ENCODE results near the gene AKAP7.
A peak's percentile ranks its signal among the peaks of the same experiment; 100 is the strongest.

The AKAP7 gene

DNA sequence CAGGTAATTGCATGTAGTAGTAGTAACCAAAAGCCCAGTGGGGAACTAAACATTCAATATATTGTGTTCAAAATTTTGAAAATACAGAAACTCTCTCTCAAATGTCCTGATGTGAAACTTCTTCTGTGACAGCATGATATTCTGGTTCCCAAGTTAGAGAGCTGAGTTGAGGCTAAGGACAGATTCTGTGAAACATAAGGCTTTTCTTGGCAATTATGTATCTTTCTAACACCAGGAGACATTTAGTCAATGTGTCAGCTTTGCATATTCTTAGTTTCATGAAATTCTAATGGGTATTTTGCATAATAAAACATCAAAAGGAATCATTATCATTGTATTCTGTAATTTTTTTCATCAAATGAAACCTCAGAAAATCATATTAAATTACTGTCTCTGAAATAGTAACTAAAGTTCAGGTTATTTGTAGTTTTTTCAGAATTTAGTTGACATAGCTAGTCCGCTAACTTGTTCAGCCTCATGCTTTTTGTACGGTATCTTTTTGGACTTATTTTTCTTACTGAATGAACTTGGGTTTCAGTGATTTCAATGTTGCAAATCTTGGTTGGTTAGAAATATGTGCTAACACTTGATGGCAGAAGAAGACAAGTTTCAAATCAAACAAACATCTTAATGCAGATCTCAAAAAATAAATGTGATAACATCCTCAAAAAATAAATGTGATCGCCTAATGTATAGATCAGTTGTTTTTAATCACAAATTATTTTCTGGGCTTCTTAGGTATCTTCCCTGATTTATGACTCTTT is 70.4 kb downstream of the AKAP7 start:
- DNase-seq: no peak

DNA sequence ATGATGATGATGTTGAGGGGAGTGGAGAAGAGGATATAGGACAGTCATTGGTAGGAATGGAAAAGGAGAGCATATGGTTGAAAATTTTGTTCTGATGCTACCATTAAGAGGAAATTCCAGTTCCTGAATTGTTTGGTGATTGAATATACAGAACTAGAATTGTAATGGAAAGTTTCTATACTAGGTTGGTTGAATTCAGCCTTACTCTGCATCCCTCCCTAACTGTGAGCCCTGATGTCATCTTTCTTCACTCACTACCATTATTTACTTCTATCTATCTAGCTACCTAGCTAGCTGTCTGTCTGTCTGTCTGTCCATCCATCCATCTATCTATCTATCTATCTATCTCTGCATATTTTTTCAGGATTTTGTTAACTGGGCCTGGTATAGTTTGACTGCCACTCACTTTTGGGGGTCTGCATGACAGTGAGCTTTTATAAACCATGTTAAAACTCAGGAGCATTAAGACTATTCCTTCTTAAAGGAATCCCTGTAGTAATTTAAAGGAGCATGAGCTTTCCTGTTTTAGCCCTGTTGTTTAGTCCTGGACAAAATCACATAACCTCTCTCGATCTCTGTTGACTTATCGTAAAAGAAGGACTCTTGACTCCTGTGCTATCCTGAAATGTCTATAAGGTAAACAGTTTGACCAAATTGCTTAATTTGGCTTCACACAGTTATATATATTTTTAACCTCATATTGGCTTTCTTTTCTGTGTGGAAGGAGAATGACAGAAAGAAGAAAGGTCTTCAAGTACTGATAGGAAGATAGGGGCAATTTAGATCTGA is 71.4 kb downstream of the AKAP7 start:
- no peak for DNase-seq

DNA sequence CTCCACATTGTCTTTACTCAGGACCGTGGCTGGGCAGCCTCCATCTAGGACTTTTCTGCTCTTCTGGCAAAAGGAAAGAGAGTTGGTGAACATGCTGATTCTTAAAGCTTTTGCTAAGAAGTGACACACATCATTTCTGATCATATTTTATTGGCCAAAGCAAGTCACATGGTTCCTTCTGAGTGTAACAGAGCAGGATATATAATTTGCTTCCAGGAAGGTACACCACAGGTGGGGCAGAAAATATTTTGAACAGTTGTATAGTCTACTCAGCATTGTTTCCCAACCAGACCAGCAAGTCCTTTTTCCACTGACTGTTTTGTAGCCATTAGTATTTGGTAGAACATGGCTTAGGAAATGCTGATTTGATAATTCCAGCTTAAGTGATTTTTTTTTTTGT is 73.5 kb downstream of the AKAP7 start:
- no peak for DNase-seq

DNA sequence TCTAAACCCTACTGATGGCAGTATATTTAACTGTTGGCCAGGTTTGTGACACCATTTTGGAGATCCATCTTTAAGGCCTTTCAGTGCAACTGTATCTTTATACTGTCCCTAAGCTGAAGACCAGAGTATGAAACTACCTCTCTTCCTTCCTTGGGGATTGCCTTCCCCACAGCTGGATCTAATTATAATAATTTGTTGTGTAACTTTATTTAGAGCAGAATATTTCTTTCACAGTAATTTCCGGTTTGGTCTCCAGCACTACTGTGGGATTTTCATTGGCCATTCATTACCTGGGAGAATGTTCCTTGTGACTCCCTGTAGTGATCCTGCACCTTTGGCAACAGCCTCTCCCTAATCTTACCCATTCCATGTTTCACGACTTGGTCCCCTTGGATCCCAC is 75.2 kb downstream of the AKAP7 start:
- no peak for DNase-seq

DNA sequence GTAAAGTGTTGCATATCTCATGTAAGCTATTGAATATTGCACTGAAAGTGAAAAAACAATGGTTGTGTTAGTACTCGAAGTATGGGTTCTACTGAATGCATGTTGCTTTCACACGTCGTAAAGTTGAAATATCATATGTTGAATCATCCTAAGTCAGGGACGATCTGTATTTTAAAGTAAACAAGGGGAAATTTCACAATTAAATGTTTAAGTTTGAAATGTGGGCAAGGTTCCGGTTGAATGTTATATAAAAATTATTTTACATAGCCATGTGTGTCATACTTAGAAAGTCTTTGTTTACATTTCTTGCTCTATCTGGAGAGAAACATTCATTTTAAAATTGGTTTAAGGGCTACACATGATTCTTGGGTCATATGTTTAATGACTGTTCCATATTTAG is 76.8 kb downstream of the AKAP7 start:
- DNase-seq: no peak

DNA sequence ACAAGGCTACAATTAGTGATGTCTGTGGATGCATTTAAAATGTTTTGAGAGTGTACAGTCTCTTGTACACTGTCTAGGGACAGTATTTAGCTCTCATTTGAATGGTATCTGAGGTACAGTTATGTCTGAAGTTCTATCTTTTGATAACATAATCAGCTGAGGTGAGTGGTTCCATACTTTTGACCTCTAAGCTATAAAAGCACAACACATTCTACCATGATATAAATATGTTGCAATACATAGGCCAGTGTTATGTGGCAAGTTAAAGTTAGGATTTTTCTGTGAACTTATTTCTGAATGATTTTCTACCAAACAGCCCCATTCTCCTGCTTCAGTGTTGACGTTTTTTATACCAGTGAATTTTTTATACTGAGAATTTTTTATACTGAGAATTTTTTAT is 77.6 kb downstream of the AKAP7 start:
- no peak for DNase-seq

DNA sequence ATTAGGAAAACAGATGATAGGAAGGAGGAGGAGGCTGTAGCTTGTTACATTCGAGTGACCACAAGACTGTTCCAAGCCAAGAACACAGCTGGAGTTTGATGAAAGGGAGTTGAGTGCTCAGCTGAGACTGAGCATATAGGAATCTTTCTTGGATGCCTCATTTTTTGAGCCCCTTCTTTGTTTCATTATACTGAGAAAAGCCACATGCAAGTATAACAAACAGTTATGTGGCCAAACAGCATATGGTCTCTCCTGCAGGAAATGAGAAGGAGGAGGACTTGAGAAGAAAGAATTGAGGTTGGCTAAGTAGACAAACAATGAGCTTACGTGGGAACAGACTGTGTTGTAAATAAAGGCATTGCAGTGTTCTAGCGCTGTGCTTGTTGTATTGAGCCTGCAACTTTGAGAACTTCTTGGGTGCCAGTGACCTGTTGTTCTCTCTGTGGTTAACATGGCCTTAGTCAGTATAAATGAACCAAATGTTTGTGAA is 78.3 kb downstream of the AKAP7 start:
- no peak for DNase-seq

DNA sequence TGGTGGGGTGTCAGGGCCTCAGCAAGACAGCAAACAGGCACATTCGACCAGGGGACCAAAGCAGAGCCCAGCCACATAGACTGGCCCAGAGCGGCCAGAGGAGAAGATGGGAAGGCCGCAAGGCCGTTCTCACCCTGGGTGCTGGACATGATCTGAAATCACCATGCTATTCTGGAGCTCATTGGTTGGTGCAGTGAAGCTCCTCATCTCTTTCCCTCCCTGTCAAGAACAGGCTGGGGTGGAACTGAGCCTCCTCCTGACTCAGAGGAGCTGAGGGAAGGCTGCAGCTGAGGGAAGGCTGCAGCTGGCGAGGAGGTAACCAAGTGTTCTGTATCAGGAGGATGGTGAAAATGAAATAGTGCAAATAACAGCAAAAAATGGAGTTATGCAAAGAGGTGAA is 80.0 kb downstream of the AKAP7 start:
- DNase-seq: no peak

DNA sequence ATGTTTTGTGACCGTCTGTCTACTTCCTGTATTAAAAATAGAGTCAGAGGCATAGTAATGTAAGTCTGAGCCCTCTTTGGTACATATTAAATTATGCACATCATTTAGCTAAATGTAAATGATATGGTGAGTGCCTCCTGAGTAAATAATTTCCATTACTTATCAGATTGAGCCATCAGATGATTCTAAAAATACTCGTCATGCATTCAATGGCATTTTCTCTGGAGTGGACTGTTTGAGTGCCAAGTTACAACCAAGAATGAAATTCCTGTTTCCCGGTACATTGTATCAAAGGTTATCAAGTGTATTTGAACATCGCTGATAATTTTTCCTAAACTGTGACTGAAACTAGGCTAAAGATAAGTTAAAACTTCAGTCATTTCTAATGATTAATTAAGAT is 81.0 kb downstream of the AKAP7 start:
- DNase-seq: no peak

DNA sequence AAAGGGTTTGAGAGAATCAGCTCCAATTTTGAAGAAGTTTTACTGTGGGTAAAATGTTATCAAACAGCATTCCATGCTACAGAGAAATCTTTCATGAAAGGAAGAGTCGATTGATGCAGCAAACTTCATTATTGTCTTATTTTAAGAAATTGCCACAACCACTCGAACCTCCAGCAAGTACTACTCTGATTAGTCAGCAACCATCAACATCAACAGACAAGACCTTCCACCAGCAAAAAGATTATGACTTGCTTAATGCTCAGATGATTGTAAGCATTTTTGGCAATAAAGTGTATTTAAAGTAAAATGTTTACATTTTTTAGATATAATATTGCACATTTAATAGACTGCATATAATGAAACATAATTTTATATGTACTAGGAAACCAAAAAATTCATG is 87.5 kb downstream of the AKAP7 start:
- no peak for DNase-seq

DNA sequence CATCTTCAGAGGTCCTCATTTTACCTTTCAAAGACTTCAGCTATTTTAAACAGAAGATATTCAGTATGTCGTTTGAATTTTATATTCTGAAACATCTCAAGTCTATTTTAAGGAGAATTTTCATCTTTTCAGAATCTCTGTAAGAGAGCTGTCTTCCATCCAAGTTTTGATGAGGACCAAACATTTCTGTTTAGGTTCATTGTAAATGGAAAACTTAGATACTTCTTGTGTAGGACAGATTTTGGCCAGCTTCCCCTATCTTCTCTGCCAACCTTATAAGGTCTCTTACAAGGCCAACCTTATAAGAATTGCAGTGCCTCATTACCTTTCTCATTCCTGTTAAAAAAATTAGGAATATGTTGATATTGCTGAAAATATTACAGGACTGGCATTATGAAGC is 88.1 kb downstream of the AKAP7 start:
- DNase-seq: no peak

DNA sequence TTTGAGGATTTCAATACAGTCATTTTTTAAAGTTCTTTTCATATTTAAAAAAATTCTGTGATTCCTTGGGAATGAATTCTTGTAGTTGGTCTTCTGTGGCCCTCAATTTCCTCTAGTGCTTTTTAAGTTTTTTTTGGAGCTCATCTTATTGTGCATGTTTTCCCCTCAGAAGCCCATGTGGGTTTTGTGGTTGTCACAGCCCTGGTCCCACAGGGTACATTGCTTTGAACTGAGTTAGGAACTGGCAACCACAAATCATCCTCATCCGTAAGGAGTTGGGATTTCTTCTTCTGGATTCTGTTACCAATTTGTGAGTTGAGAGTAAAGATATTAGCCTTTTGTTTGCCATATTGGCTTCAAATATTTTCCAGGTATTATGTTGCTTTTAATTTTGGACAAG is 89.9 kb downstream of the AKAP7 start:
- DNase-seq: no peak

DNA sequence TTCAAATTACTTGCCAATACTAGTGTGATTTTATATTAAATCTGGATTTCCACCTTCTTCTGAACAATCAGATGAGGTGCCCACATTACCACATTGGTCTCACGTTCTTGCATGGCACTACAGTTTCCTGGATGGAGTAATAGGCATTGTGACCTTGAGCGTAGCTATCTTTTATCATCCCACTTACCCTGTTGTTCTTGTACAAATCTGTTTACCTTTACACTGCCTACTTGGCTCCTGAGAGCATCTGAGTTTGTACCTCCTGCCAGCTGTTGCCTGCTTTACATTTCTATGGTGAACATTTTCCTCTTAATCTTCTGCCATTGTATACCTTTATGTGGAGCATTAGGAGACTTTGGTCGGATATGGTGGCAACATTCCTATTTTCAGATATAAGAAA is 90.7 kb downstream of the AKAP7 start:
- no peak for DNase-seq

DNA sequence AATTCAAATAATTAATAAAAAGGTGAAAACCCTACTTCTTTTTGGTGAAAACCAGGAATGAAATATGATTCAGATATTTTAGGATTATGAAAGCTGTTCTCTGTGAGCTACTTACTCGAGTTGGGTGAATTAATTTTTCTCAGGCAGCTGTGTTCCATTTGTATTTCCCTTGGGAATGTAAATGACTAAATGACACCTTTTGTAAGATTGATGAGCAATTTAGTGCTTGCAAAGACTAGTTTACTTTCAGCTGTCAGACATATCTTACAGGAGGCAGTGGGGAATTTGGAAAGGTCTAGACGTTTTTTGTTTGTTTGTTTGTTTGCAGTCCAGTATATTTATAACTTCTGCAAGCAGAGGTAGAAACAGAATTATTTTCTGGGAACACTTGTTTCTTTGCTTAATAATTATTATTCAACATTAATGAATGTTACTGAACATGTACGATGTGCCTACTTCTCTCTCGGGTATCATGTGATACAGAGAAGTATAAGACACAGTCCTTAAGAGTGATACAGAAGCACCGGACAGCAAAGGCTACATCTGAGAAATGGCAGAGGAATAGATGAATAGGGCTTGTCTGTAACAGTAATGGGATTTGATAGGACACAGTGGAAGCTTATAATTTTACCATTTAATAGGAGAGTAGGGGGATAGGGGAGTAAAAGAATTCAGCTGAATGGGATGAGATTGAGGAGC is 91.3 kb downstream of the AKAP7 start:
- no peak for DNase-seq

DNA sequence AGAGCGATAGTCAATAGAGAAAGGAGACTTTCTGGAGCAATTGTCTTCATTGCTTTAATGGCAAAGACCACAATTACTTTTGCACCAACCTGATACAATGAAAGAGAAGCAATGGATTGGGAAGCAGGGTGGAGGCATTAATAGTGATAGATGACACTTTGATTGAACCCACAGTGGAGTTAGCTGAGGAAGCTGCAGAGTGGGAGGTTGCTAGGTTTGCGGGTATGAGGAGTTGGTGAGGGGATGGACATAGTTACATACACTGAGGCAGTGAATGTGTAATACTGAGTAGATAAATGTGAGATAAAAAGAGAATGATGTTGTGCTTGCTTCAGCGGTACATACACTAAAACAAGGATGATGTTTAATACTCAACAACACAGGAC is 91.9 kb downstream of the AKAP7 start:
- DNase-seq: no peak

DNA sequence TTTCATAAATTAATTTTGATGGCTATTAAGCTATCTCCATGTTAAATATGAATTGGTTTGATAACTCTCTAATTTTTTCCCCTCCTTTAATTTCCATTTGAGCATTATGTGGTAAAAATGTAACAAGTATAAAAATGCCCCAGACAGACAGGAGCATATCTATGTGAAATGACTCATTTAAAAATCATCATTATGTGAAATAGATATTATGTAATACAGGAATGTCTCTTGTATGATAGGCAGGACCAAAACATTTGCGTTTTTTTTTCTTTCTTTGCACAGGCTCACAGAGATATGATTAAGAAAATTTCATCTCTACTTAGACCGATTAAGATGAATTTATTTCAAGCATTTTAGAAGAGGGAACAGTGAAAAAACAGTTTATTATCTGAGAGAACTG is 95.8 kb downstream of the AKAP7 start:
- DNase-seq: no peak

DNA sequence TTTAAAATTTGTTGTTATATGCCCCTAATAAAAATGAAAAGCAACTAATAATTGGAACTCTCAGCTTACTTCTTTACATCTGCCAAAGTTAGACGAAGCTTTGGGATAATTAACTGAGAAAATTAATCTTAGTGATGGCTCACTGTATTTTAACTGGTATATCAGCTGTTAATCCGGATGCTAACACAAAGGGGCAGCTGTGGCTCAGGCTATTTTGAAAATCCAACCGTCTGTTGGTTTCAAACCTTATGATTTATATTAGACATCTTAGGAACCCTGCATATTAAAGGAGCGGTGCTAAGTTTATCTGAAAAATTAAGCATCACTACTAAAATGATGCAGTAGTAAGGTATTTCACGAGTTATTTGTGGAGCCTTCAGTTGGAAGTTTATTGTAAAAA is 96.6 kb downstream of the AKAP7 start:
- no peak for DNase-seq

DNA sequence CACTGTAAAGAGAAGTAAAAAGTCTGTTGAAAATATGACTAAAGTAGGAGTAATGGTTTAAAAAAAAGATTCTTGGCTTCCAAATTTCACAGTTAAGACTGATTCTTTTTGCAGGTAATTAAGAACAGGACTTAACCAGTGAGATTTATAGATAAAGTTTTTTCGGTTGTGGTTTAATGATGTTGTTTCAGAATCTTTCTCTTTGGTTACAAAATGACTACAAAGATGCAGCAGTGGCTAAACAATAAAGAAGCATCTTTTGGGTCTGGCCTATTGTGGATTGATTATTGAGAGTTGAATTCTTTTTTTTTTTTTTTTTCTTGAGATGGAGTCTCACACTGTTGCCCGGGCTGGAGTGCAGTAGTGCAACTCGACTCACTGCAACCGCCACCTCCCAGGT is 109.7 kb downstream of the AKAP7 start:
- no peak for DNase-seq

DNA sequence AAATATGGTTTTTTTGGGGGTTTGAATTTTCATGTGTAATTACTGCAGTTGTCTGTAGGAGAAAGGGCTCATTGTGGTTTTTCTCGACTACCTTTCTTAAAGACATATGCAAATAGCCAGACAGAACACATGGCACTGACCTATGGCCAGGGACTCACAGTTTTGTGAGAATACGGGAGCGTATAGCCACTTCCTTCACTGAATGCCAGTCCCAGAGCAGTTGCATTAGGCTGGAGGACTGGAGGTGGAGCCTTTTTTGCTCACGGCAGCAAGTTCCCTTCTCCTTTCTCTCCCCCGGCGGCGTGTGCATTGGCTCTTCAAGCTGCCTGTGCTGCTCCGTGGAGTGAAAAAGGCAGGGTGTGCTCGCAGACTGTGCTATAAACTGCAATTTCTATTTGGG is 114.9 kb downstream of the AKAP7 start:
- DNase-seq: peak; percentile 76 to 87 (median 86)

DNA sequence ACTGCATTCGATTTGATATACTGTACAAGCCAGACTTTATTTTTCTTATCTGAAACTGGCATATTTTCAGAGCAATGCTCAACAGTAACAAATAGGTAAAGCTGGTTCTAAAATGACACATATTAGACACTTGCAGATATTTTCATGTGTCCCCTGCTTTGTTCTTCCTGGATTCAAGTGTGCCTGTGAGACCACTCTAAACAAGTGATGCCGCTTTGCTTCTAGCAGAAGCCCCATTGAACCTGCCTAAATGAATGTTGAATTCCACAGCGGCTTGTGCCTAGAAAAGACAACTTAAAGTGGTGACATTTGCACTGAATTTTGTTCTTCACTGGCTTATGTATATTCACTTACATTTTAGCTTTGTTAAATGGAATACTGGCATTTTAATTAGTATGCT is 115.7 kb downstream of the AKAP7 start:
- no peak for DNase-seq

DNA sequence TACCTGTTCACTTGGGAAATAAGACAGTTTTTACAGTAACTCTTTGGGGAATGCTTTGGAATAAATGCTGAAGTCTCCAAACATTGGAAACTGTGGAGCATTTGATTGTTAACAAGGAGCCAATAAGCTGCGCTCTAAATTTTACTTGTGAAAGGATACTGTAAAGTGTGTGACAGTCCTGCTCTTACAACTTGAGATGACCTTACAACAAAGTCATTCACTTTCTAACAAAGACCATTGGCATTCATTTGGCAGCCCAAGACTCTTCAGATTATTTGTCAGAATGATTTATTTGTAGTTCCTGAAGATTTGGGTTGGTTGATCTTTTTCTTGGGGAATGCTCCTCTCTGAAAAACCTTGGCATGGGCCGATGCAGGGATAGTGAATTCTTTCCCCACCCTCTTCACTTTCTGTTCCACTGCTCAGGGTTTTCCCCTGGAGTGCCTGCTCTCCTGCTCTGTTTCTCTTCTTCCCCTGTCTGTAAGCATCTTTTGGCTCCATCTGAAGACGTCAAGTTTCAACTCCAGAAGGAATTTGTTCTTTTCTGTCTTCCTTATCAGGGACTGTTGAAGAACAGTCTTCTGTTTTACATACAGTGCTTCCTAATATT is 116.4 kb downstream of the AKAP7 start:
- no peak for DNase-seq

DNA sequence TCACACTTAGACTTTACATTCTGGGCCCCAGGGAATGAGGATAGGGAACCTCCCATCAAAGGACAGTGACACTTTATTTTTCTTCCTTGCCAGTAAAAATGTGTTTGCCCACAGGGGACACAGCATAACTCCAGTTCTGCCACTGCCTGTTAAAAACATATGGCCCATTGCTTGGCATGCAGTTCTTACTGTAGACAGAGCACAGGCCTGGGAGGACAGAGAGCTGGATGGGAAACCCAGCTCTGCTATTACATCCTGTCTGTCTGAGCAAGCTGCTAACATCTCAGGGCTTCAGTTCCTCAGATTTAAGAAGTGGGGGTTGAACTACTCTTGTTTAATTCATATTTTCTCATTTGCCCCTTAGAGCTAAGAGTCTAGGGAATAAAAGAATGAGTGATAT is 120.2 kb downstream of the AKAP7 start:
- DNase-seq: peak in 1 of 4 experiments; percentile 2

DNA sequence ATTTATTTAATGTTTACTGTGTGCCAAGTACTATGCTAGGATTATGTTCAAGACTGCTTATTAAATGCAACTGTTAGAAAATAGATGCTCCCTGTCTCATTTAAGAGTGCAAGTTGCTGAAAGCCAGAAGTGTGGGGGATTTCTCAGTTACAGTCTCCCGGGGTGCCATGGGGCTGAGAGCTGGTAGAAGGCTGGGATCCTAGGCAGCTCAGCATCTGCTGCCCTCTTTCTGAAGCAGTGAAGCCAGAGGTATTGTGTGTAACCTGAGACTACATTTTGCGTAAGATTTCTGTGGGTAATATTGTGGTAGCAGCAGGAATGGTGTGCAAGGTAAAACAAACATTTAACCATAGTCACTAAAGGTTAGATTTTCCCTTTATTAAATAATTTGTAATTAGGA is 120.6 kb downstream of the AKAP7 start:
- no peak for DNase-seq

Data from suppressor macrophage (primary cell).